ENCODE data around the gene KCNJ11. TPM values are rescaled to one million over a fixed set of nuclear protein-coding genes. Genes with fewer than 3 reads are reported as not detected.

KCNJ11 gene
- total and polyA plus RNA-seq, 9 donors = 12.9 to 23.5 (median 16.9) TPM

- H3K9me3 ChIP-seq (replicated peaks; ENCODE audit: control insufficient read depth, low read depth, low read length) = no peaks in the 10 kb centered on the region
- H3K4me1 ChIP-seq (ENCODE audit: control insufficient read depth, insufficient read depth, low read length) = peaks cover 31% of the 10 kb centered on the region
- no peak for DNase-seq
- H3K36me3 ChIP-seq (ENCODE audit: control insufficient read depth, insufficient read depth, low read length) = peaks cover 8% of the 10 kb centered on the region
- H3K4me3 ChIP-seq (ENCODE audit: low read length) = peak overlapping the region; percentile 41
- H3K27me3 ChIP-seq (ENCODE audit: control insufficient read depth, insufficient read depth, low read length) = peaks cover 9% of the 10 kb centered on the region
- peak overlapping the region; percentile 71 for H3K27ac ChIP-seq (ENCODE audit: low read length)
- no CpG with 5 or more reads among the region's 5 CpGs for WGBS (ENCODE audit: insufficient coverage)
Measured at GRCh38 chr11:17385492-17385891, 3.0 kb downstream of the KCNJ11 start.

GRCh38 chr11:17384002-17384511 lies 4.4 kb downstream of the KCNJ11 start:
- H3K9me3 ChIP-seq (replicated peaks; ENCODE audit: control insufficient read depth, low read depth, low read length) = no peaks in the 10 kb centered on the region
- peaks cover 5% of the 10 kb centered on the region for H3K27me3 ChIP-seq (ENCODE audit: control insufficient read depth, insufficient read depth, low read length)
- peaks cover 22% of the 10 kb centered on the region for H3K4me1 ChIP-seq (ENCODE audit: control insufficient read depth, insufficient read depth, low read length)
- peak; percentile 89 for DNase-seq
- H3K4me3 ChIP-seq (ENCODE audit: low read length) = no peak overlapping the region
- WGBS (ENCODE audit: insufficient coverage) = 63% methylated on average over 4 of the region's 6 CpGs
- H3K36me3 ChIP-seq (ENCODE audit: control insufficient read depth, insufficient read depth, low read length) = peaks cover 8% of the 10 kb centered on the region
- H3K27ac ChIP-seq (ENCODE audit: low read length) = no peak overlapping the region

DNA sequence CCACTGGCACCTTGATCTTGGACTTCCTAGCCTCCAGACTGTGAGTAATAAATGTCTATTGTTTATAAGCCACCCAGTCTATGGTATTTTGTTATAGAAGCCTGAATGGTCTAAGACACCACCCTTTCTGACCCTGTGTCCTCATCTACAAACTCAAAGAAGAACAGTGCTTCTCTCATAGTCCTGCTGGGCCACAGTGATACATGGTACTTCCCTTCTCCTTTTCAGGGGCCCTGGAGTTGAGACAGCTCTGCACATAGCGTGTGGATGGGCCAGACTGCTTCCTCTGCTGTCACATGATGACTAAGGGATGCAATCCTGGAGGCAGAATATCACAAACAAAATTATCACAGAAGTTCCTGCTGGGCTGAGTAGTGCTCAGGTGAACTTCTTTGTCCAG lies 5.0 kb downstream of the KCNJ11 start:
- Histone ChIP-seq H3K27ac (ENCODE audit: low read length) (no peak overlapping the region), H3K4me3 (ENCODE audit: low read length) (no peak overlapping the region), H3K9me3 (replicated peaks; ENCODE audit: control insufficient read depth, low read depth, low read length) (no peaks in the 10 kb centered on the region), H3K36me3 (ENCODE audit: control insufficient read depth, insufficient read depth, low read length) (peaks cover 8% of the 10 kb centered on the region), H3K4me1 (ENCODE audit: control insufficient read depth, insufficient read depth, low read length) (peaks cover 18% of the 10 kb centered on the region), H3K27me3 (ENCODE audit: control insufficient read depth, insufficient read depth, low read length) (peaks cover under 1% of the 10 kb centered on the region)
- no peak for DNase-seq
- WGBS (ENCODE audit: insufficient coverage) = no CpG with 5 or more reads among the region's 1 CpG

- 57% methylated on average over 8 of the region's 8 CpGs for WGBS (ENCODE audit: insufficient coverage)
- Histone ChIP-seq H3K27ac (ENCODE audit: low read length) (no peak overlapping the region), H3K4me1 (ENCODE audit: control insufficient read depth, insufficient read depth, low read length) (peaks cover 18% of the 10 kb centered on the region), H3K27me3 (ENCODE audit: control insufficient read depth, insufficient read depth, low read length) (no peaks in the 10 kb centered on the region), H3K36me3 (ENCODE audit: control insufficient read depth, insufficient read depth, low read length) (peaks cover 5% of the 10 kb centered on the region), H3K9me3 (replicated peaks; ENCODE audit: control insufficient read depth, low read depth, low read length) (no peaks in the 10 kb centered on the region), H3K4me3 (ENCODE audit: low read length) (no peak overlapping the region)
- DNase-seq = no peak
Measured at GRCh38 chr11:17382046-17382728, 6.3 kb downstream of the KCNJ11 start.

DNA sequence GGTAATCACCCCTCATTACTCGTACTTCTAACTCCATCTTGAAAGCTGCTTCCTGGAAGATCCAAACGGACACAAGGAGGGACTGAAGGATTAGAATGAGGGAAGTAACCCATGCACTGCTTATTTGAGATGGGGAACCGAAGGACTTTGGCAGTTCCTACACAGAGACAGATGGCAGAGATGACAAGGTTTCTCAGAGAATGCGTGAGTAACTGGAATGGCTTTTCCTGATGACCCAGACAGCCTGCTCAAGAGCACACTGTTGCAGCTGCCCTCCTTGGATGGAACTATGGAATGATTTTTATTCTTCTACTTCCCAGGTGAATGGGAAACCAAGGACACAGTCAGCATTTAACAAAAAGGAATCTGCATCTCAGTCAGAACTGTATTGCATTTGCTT lies 7.3 kb downstream of the KCNJ11 start:
- no peaks in the 10 kb centered on the region for H3K27me3 ChIP-seq (ENCODE audit: control insufficient read depth, insufficient read depth, low read length)
- 31% methylated on average over 2 of the region's 4 CpGs for WGBS (ENCODE audit: insufficient coverage)
- H3K4me3 ChIP-seq (ENCODE audit: low read length) = no peak overlapping the region
- H3K9me3 ChIP-seq (replicated peaks; ENCODE audit: control insufficient read depth, low read depth, low read length) = no peaks in the 10 kb centered on the region
- H3K4me1 ChIP-seq (ENCODE audit: control insufficient read depth, insufficient read depth, low read length) = peaks cover 12% of the 10 kb centered on the region
- no peak overlapping the region for H3K27ac ChIP-seq (ENCODE audit: low read length)
- peaks cover 5% of the 10 kb centered on the region for H3K36me3 ChIP-seq (ENCODE audit: control insufficient read depth, insufficient read depth, low read length)
- no peak for DNase-seq

DNA sequence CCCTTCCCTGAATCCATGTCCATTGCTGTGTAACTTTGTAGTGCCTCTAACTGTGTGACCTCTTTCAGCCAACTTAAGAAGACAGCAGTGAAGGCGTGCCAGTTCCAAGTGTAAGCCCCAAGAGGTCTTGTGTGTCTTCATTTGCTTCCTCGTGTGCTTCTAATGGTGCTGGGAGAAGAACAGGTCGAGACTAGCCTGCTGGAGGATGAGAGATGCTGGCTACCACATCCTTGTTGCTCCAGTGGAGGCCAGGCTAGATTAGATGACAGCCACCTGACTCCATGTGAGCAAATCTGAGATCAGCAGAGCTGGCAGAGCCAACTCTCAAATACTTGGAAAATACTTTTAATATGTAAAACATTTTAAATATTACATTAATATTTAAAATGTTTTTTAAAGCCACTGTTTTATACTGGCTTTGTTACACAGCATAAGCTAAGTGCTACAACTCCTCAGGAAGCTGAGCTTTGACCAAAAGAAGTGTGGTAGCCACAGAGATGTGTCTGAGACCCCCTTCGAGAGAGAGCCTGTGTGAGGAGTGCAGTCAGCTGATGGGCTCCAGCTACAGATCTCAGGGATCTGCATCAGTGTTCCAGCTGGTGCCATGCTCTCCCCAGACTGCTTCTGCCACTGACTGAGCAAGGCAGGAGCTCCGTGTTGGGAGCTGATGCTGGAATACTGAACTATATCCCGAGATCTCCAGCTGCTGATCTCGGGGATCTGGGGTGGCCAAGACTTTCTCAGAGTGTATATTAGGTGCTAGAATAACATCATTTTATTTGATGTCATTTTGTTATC lies 8.9 kb downstream of the KCNJ11 start:
- no peak overlapping the region for H3K4me3 ChIP-seq (ENCODE audit: low read length)
- peaks cover 5% of the 10 kb centered on the region for H3K4me1 ChIP-seq (ENCODE audit: control insufficient read depth, insufficient read depth, low read length)
- H3K9me3 ChIP-seq (replicated peaks; ENCODE audit: control insufficient read depth, low read depth, low read length) = peaks cover 2% of the 10 kb centered on the region
- H3K27me3 ChIP-seq (ENCODE audit: control insufficient read depth, insufficient read depth, low read length) = no peaks in the 10 kb centered on the region
- no peak overlapping the region for H3K27ac ChIP-seq (ENCODE audit: low read length)
- WGBS (ENCODE audit: insufficient coverage) = 72% methylated on average over 3 of the region's 7 CpGs
- peaks cover 5% of the 10 kb centered on the region for H3K36me3 ChIP-seq (ENCODE audit: control insufficient read depth, insufficient read depth, low read length)
- DNase-seq = no peak

GRCh38 chr11:17378655-17379054 lies 9.8 kb downstream of the KCNJ11 start:
- H3K36me3 ChIP-seq (ENCODE audit: control insufficient read depth, insufficient read depth, low read length) = peaks cover 5% of the 10 kb centered on the region
- no peak for DNase-seq
- no peak overlapping the region for H3K4me3 ChIP-seq (ENCODE audit: low read length)
- peaks cover 8% of the 10 kb centered on the region for H3K9me3 ChIP-seq (replicated peaks; ENCODE audit: control insufficient read depth, low read depth, low read length)
- no peak overlapping the region for H3K27ac ChIP-seq (ENCODE audit: low read length)
- 67% methylated on average over 1 of the region's 2 CpGs for WGBS (ENCODE audit: insufficient coverage)
- H3K4me1 ChIP-seq (ENCODE audit: control insufficient read depth, insufficient read depth, low read length) = no peaks in the 10 kb centered on the region
- H3K27me3 ChIP-seq (ENCODE audit: control insufficient read depth, insufficient read depth, low read length) = no peaks in the 10 kb centered on the region

DNA sequence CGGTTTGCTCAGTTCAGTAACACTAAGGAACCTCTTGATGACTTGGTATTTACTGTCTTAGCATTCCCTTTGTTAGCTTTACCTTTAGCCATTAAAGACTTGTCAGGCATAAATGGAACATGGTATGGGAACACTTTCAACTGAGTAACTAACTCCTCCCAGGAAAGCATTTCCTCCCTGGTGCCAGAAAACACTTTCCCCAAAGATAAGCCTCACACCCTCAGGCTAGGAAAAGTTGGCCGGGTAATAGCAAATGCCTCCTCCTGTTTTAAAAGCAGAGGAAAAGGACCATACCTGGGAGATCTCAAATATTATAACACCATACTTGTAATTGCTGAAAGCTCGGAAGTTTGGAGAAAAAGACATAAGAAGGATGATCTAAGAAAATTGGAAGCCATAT lies 12.0 kb downstream of the KCNJ11 start:
- no peaks in the 10 kb centered on the region for H3K4me1 ChIP-seq (ENCODE audit: control insufficient read depth, insufficient read depth, low read length)
- no peaks in the 10 kb centered on the region for H3K36me3 ChIP-seq (ENCODE audit: control insufficient read depth, insufficient read depth, low read length)
- H3K27ac ChIP-seq (ENCODE audit: low read length) = no peak overlapping the region
- H3K4me3 ChIP-seq (ENCODE audit: low read length) = no peak overlapping the region
- WGBS (ENCODE audit: insufficient coverage) = 67% methylated on average over 1 of the region's 3 CpGs
- H3K9me3 ChIP-seq (replicated peaks; ENCODE audit: control insufficient read depth, low read depth, low read length) = peaks cover 28% of the 10 kb centered on the region
- H3K27me3 ChIP-seq (ENCODE audit: control insufficient read depth, insufficient read depth, low read length) = no peaks in the 10 kb centered on the region
- no peak for DNase-seq

- DNase-seq = no peak
- Histone ChIP-seq H3K27me3 (ENCODE audit: control insufficient read depth, insufficient read depth, low read length) (no peaks in the 10 kb centered on the region), H3K27ac (ENCODE audit: low read length) (no peak overlapping the region), H3K4me1 (ENCODE audit: control insufficient read depth, insufficient read depth, low read length) (no peaks in the 10 kb centered on the region), H3K4me3 (ENCODE audit: low read length) (no peak overlapping the region), H3K9me3 (replicated peaks; ENCODE audit: control insufficient read depth, low read depth, low read length) (peaks cover 37% of the 10 kb centered on the region), H3K36me3 (ENCODE audit: control insufficient read depth, insufficient read depth, low read length) (no peaks in the 10 kb centered on the region)
- 71% methylated on average over 2 of the region's 5 CpGs for WGBS (ENCODE audit: insufficient coverage)
Measured at GRCh38 chr11:17375547-17375946, 12.9 kb downstream of the KCNJ11 start.

- no peaks in the 10 kb centered on the region for H3K27me3 ChIP-seq (ENCODE audit: control insufficient read depth, insufficient read depth, low read length)
- no peak overlapping the region for H3K4me3 ChIP-seq (ENCODE audit: low read length)
- peaks cover 56% of the 10 kb centered on the region for H3K9me3 ChIP-seq (replicated peaks; ENCODE audit: control insufficient read depth, low read depth, low read length)
- no peak for DNase-seq
- no peak overlapping the region for H3K27ac ChIP-seq (ENCODE audit: low read length)
- no peaks in the 10 kb centered on the region for H3K4me1 ChIP-seq (ENCODE audit: control insufficient read depth, insufficient read depth, low read length)
- WGBS (ENCODE audit: insufficient coverage) = 20% methylated on average over 1 of the region's 3 CpGs
- H3K36me3 ChIP-seq (ENCODE audit: control insufficient read depth, insufficient read depth, low read length) = no peaks in the 10 kb centered on the region
Measured at GRCh38 chr11:17371614-17372013, 16.8 kb downstream of the KCNJ11 start.

Measured in muscle of leg (tissue), 11 donors.